Fibroblast of peridontal ligament (primary cell): ENCODE data around the gene HDLBP.
"Not testable (repeated sequence)": the region's sequence is repeated elsewhere in the genome, so short reads cannot be mapped to it uniquely, and the experiment has no call there.

Experiments
- DNase-seq: peaks from one replicate; pipeline ENCODE4 v3.0.0-alpha.2; 2010; ENCODE audit errors: extremely low read depth

The HDLBP gene

DNA sequence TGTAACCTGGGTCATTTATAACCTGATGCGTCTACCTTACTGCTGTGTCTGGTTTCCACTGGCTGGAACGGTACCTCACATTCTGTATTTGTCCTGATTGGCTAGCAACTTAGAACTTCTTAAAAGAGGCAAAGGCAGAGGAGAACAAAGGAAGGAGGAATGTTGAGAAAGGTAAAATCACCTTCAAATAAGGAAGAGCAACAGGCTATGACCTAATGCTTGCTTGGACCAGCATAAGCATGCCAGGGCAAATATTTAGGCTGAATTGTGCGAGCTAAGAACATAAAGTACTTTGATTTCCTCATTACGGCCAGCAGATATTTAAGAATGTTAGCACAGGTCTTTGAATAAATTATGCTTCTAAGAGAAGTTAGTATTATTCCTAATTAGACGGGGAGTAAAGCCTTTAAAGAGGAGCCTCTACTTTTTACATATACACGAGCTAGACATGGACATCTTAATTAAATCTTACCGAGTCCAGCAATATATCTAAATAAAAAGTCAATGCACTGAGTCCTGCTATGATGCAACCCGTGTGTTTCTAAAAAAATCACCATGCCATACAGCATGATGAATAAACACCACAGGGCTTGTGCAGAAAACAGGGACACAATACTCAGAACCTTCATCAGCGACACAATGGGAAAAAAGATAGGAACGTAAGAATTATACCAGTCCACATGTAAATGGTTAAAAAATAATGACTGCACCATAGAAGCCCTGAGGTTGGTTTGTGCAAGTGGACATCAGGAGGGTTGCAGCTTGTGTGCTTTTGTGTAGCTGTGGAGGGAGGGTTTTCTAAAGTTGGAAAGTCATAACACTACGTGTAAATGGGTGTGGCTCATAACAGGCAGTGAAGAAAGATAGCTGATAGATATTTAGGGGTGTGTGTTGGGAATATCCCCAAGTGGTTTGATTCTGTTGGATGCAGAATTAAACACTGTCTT, 14.5 kb upstream of the HDLBP start:
- DNase-seq = no peak

DNA sequence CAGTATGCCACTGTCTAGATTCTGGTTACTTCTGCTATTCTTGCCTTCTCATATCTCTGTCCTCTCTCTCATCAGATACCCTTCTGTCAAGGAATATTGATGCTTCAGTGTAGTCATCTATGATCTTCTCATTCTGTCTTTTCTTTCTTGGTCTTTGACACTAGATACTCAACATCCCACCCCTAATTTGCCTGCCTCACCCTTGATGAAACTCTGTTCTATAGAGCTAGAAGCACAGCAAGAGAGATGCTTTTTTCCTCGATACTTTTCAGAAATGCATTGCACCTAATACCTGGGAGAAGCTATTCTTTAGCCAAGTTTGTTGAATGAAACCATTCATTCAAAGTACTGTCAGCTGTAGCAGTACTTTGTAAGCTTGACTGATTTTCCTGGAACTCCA, 9.8 kb upstream of the HDLBP start:
- no peak for DNase-seq

DNA sequence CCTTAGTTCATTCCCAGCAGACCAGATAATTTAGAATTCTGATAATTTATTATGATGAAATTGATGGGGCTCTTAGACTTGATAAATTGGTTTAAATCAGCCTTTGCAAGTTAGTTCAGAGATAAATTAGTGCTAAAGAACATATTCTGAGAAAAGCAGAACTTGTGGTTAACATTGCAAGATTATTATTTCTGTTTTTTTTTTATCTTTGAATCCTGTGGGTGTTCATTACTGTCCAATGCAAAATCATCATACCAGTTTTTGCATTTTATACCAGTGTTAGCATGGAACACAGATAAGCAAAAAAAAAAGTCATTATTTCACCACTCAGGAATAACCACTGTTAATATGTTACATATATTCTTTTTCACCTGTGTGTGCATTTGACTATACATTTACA, 9.3 kb upstream of the HDLBP start:
- DNase-seq = no peak

DNA sequence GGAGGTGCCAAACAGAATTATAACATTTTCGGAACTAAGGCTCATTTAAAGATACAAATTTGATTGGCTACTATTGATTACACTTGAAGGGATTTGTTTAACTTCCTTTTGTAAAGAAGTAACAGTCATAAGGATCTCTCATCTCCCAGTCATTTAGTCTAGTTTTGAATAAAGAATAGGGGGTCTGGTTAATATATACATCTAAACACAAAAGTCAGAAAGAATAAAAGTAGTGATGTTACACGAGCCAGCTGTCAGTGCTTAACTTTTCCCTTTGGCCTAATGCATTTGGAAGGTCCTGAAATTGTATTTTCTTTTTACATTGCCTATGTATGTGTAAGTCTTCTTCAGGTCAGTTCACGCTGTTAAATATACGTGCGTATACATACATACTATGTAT, 8.3 kb upstream of the HDLBP start:
- DNase-seq = no peak

DNA sequence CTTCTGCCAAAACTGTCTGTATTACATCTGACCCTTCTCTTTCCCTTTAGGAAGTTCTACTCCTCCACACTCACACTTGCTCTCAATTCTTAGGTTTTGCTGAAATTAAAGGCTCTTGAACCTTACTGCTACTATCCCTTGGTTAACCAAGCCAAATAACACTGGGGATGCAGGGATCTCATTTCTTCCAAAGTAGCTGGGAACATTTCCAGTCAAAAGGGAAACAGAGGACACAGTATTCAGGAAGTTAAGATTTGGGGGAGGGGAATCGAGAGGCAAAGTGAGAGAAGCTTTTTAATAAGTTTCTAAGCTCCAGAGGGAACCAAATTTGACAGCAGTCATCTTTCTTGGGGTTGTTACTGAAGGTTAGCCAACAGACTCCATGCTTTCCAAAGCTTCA, 6.4 kb upstream of the HDLBP start:
- no peak for DNase-seq

DNA sequence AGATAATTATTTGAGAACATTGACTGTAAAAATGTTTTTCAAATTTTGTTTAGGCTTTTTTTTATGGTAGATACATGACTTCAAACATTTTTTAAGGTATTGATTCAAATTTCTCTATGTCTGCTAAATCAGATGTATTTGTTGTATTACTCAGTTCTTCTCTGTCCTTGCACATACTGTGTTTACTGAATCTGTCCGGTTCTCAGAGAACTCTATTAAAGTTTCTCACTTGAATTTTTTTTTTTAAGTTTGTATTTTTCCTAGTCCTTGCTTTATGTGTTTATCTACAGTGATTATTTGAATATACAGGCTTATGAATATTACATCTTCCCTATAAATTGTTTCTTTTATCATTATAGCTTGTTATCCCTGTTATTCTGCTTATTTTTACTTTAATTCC, 5.6 kb upstream of the HDLBP start:
- DNase-seq = no peak

DNA sequence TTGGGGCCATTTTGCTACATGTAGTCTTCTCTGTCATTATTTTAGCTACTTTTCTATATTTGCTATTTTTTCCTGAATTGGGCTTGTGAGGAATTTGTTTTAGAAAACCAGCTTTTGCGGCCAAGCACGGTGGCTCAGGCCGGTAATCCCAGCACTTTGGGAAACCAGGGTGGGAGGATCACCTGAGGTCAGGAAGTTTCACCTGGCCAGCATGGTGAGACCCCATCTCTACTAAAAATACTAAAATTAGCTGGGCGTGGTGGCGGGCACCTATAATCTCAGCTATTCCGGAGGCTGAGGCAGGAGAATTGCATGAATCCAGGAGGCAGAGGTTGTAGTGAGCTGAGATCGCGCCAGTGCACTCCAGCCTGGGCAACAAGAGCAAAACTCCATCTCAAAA, 4.9 kb upstream of the HDLBP start:
- DNase-seq = no peak

DNA sequence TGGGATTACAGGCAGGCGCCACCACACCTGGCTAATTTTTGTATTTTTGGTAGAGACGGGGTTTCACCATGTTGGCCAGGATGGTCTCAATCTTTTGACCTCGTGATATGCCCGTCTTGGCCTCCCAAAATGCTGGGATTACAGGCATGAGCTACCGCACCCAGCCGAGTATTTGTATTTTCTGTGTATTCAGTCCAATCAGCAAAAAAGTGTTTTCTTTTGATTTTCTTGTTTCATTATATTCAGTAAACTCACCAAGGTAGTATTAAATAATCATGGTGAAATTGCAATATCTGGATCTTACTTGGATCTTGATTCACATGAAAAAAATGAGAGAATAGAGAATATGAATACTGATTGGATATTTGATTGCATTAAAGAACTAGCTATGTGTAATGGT, 3.4 kb upstream of the HDLBP start:
- not testable (repeated sequence) for DNase-seq

DNA sequence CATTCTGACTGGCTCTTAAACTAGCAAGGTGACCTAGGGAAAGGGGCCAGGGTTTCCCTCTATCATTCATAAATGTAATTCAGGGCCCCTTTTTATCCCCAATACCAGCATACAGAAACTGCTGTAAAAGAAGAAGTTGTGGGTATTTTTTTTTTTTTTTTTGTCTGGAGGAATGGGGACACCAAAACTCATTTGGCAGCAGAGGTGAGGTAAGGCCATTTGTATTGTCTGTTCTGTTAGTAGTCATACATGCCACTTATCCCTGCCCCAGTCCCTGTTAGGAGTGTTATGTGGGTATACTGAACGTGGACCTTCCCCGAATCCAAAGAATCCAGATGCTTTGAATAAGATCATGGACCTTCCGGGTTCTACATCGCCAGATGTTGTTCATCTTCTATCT, 1.9 kb upstream of the HDLBP start:
- DNase-seq = no peak

DNA sequence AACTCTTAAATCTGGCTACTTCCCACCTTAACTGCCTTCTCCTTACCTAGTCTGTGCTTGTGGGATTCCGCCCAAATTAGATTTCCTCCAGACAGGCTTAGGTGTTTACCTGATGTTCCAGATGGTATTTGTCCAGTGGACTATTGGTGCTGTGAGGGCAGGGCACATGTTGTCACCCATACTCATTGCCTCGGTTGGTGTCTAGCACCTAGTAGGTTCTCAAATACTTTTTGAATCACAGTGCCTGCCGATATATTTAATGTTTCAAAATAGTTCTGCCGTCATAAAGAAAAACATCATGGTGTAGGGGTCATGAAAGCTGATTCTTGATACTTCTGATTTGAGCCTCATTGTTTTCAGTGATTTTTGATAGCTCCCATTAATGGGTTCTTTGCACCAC, 1.4 kb upstream of the HDLBP start:
- DNase-seq = no peak

DNA sequence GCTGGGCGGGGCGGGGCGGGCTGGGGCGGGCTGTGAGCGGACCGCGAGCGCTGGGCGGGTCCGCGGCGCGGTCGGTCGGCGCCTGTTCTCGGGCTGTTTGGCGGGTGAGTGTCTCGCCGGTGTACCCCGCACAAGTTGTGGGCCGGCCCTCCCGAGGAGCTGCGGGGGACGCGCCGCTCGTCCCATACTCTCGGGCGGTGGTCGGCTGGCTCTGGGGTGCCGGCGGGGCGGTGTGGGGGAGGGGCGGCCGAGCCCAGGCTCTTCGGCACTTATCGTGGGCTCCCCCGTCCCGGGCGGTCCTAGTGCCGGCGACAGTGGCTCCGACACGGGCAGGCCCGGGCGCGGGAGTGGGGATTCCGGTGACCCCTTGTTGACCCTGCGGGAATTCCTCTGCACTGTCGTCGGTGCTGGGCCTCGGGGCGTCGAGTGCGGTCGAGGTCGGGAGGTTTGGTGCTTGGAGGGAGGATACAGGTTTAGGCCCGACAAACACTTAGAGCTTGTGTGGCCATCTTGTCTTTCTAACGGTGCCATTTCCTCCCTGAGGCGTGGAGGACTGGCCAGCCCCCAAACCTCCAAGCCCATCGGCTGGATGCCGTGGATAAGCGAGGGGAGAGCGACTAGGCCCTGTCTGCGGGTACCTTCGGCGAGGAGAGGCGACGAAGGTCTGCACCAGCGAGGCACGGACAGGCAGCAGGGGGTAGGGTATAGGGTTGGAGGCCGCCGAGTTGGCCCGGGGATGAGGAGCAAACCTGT, 583 bp upstream of the HDLBP start, which contains the start of gene SEPTIN2:
SEPTIN2 (plus strand) TSS at position 47 of the 753 bp plus-strand sequence. CDS start 8,308 bp downstream, outside the sequence.
- DNase-seq = peak; percentile 51

DNA sequence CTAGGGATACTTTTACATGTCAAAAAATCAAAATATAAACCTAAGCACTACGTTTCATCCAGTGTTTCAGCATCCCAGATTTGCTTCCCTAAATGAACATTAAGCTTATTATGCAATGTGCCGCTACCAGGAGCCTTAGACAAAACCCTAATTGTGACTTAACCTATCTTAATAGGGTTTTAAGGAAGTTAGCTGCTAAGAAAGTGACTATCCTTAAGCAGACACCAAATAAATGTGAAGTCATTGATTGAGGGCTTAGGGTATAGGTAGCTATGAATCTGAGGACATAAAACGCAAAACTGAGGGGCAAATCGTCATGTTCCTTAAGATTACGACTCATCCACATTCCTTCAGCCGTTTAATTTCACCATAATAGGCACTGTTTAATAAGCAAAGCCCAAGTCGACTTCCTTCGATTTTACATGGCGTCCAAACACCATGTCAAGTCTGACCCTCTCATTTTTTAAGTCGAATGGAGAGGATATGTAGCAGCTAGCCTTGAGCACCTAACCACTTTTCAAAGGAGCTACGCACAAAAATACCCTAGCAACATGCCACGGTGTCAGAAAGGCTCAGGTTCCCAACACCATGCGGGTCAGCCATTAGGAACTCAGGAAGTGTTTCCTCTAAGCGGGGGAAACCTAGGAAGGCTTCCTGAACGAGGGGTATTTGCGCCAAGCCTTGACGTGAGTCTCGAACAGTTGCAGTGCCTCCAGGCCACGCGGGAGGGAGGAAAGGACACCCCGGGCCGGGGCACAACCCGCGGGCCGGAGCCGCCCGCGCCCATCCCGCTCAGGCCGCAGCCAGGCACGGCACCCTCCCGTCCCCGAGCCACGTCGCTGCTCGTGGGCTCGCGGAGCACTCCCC, 1.0 kb downstream of the HDLBP start:
- DNase-seq = peak; percentile 67

DNA sequence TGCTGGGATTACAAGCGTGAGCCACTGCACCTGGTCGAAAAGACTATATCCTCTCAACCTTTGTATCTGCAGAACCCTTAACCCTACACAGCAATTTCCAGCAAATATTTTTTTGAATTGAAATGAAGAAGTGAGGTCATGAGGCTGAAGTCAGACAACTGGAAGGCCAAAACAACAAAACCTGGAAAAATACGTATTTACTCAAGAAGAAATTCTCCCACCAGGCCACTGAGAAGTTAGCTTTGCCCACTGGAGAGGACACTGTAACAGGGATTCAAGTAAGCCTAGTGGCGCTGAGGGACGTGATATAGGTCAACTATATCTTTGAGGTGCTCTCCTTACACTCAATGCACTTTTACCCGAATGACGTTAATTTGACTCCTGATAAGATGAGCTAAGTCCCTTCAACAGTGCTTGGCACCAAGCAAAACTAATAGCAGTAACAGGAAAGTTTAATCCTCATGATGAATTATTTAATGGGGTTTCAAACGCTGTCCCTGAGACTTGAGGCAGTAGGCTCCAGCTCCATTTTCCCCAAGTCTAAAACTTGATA, 1.9 kb downstream of the HDLBP start:
- DNase-seq = no peak

DNA sequence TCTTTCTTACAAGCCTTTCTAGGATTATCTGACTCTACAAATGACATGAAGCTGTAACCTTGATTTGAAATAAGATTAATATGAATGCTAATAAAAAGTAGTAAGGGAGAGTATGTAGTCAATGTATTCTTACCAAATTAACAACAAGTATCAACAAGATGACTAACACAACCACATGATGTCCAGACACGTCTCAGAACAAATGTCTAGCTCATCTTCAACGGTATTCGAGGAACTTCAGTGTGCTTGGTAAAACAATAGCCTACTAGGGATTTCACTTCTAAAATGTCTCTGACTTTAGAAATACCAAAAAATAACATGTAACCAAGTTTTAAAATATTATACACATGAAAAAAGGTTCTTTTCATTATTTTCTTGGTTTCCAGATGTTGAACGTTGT, 3.4 kb downstream of the HDLBP start:
- DNase-seq = no peak

DNA sequence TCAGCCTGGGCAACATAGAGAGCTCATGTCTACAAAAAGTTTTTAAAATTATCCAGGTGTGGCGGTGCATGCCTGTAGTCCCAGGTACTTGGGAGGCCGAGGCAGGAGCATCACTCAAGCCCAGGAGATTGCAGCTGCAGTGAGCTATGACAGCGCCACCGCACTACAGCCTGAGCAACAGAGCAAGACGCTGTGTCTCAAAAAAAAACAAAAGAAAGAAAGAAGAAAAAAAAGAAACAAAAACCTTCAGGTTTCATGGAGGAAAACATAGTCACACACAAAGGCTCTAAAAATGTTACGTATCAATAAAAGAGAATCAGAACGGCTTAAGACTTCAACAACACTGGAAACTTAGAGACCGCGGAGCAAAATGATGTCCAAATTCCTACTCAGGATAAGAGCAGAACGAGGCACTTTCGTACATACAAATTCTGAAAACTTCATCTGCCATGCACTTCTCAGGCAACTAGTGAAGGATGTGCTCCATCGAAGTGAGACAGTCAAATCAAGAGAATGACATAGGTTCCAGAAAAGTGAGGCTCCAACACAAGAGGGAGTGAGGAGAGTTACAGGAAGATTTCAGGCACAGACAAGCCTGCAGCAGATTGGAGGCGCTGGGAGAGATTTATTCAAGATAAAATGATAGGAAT, 4.4 kb downstream of the HDLBP start:
- no peak for DNase-seq

DNA sequence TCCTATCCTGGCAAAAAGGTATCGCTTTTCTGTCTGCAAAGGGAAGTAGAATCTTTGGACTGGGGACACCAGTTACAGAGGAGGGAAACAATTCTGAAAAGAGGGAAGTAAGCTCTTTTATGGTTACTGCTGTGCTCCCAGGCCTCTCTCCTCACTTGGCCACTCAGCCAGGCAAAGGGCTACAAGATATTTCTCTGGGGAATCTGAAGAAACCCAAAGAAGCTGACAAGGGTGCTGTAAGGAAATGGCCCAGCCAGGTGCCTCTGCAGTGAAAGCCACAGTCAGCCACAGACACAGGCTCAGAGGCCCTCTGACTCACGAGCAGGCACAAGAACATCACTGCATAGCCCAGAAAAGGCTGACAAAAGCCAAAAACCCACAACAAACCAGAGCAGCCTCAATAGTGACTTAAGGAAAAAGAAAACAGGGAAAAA, 5.8 kb downstream of the HDLBP start:
- no peak for DNase-seq

DNA sequence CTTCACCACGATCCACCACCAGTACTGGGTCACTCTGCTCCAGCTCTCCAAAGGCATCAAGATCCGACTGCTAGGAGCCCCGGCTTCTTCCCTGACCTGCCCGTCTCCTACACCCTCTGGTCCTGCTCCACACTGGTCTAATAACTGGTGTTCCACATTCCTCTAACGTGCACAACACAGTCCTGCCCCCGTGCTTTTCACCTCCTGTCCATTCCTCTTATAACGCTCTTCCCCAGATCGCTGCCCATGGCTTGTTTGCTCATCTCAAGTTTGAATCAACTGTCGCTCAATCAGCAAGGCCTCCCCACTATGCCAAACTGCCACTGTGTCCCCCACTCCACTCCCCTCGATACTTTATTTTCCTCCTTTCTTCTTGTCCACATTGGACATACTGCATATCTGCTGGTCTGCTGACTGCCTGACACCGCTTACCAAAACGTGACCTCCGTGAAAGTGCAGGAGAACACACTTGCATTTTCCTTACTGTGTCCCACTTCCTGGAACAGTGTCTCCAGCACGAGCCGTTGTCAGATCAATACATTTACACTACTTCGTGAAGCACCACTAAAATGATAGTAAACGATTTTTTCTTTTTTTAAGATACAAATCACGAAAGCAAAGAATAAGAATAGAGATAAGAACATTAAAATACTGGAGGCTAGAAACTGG, 6.5 kb downstream of the HDLBP start:
- DNase-seq = no peak

DNA sequence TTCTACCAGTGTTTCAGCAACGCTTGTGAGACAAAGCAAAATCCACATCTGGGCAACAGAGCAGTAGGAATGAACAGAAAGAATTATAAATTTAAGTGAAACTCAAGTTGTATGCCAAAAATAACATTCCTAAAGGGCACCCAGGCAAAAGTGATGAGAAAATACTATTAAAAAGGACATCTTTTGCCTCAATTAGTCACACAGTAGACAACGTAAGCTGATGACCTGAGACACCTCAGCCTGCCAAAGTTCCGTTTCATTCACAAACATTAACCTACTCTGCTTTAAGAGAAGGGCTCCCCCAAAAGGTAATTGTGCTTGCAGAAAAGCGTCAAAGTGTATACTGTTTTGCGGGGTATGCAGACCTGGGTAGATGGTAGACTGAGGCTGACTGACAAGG, 7.2 kb downstream of the HDLBP start:
- no peak for DNase-seq

DNA sequence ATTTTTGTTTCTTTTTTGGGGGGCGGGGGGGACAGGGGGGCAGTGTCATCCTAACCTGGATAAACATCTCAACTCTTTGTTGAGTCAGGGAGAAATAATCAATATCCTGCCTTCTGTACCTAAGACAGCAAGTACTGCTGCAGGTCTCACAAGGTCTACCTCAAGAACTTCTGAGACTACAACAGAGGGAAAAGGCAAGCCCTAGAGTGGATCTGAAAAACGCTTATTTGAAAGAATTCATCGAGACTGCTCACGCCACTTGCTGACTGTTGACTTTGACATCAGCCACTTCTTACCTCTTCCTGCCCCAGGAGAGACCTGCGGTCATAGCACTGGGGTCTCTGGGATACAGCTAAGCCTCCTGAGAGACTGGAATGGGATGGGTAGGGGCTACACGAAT, 8.4 kb downstream of the HDLBP start:
- DNase-seq = no peak

DNA sequence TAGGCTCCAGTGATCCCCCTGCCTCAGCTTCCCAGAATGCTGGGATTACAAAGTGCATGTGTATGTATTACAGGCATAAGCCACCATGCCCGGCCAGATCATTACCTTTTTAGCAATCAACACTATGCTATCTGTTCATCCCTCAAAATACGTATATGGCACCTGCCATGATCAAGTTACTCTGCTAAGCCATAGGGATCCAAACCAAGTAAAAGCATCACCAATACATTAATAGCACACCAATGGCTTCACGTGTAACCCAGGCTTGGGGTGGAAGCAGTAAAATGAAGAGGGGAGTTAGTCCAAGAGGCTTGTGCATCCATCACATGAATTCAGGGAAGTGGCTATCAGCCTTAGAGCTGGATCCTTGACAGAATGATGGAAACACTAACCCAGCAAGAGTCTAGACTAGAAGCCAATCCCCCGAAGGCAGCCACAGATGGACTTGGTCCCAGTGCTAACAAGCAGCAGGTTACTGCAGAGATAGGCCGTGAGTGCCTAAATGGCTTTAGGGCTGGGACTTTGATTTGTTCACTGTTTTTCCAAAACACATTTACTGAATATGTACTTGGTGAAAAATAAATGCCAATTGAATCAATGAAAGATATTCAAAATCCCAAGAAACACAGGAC, 11.3 kb downstream of the HDLBP start:
- no peak for DNase-seq
